Liver (tissue), 9 donors: Measurements from ENCODE around the gene WASF1. TPM values are rescaled to one million over a fixed set of nuclear protein-coding genes. Genes with fewer than 3 reads are reported as not detected.

ENCODE experiments used
- DNase-seq: peaks from one replicate; pipeline ENCODE4 v3.0.0-alpha.2; 2017; ENCODE audit warnings: low spot score
- H3K27ac ChIP-seq, 2 donors: one replicate each; pipeline ENCODE4 v1.7.0; 2013; ENCODE audit warnings: inconsistent platforms in 2 of 2, low read length in 2 of 2, control low read depth in 1 of 2, low read depth in 1 of 2, mild to moderate bottlenecking in 1 of 2
- H3K27me3 ChIP-seq, 4 donors: one replicate each; pipeline versions ENCODE4 v1.6.1 to v1.7.0; 2013; ENCODE audit warnings: low read length in 3 of 4, inconsistent platforms in 1 of 4, mild to moderate bottlenecking in 1 of 4, moderate library complexity in 1 of 4; ENCODE audit not compliant: control insufficient read depth in 4 of 4, insufficient read depth in 4 of 4
- H3K36me3 ChIP-seq, 4 donors: one replicate each; pipeline versions ENCODE4 v1.6.1 to v1.7.0; 2013; ENCODE audit warnings: low read length in 3 of 4, mild to moderate bottlenecking in 3 of 4, low read depth in 1 of 4, moderate library complexity in 1 of 4; ENCODE audit not compliant: control insufficient read depth in 4 of 4, insufficient read depth in 3 of 4
- H3K4me1 ChIP-seq, 4 donors: one replicate each; pipeline versions ENCODE4 v1.6.1 to v1.7.0; 2013; ENCODE audit warnings: low read length in 3 of 4, mild to moderate bottlenecking in 3 of 4, moderate library complexity in 1 of 4; ENCODE audit not compliant: control insufficient read depth in 4 of 4, insufficient read depth in 4 of 4
- H3K4me3 ChIP-seq, 3 donors: one replicate each; pipeline versions ENCODE4 v1.6.1 to v1.7.0; 2013; ENCODE audit warnings: low read length in 3 of 3, control low read depth in 1 of 3, low read depth in 1 of 3, mild to moderate bottlenecking in 1 of 3
- H3K9ac ChIP-seq, 2 donors: one replicate each; pipeline ENCODE4 v1.7.0; 2013; ENCODE audit warnings: low read length in 2 of 2, mild to moderate bottlenecking in 2 of 2, moderate library complexity in 2 of 2, control low read depth in 1 of 2, low read depth in 1 of 2
- H3K9me3 ChIP-seq, 4 donors: one replicate each; pipeline versions ENCODE4 v1.6.1 to v1.7.0; 2013; ENCODE audit warnings: low read length in 3 of 4; ENCODE audit not compliant: control insufficient read depth in 4 of 4
- EGR1 ChIP-seq, 2 donors: IDR thresholded peaks; 2 replicates each; pipeline ENCODE4 v1.6.1; 2016 to 2018; ENCODE audit warnings: antibody characterized with exemption in 2 of 2, low read depth in 2 of 2
- FOXA2 ChIP-seq: IDR thresholded peaks from 2 replicates; pipeline ENCODE4 v1.6.1; 2016; ENCODE audit warnings: antibody characterized with exemption
- GABPA ChIP-seq, 2 donors: IDR thresholded peaks in 1 of 2; conservative IDR thresholded peaks in 1 of 2; 2 replicates each; pipeline ENCODE4 v1.6.1; 2016; ENCODE audit warnings: antibody characterized with exemption in 2 of 2, mild to moderate bottlenecking in 1 of 2, moderate library complexity in 1 of 2
- HNF4G ChIP-seq: IDR thresholded peaks from 2 replicates; pipeline ENCODE4 v1.6.1; 2016; ENCODE audit warnings: antibody characterized with exemption
- JUND ChIP-seq, 2 donors: IDR thresholded peaks; 2 replicates each; pipeline ENCODE4 v1.6.1; 2016; ENCODE audit warnings: antibody characterized with exemption in 2 of 2
- MAX ChIP-seq: IDR thresholded peaks from 2 replicates; pipeline ENCODE4 v1.6.1; 2016; ENCODE audit warnings: antibody characterized with exemption
- NR2F2 ChIP-seq: IDR thresholded peaks from 2 replicates; pipeline ENCODE4 v1.6.1; 2016; ENCODE audit warnings: antibody characterized with exemption
- REST ChIP-seq: IDR thresholded peaks from 2 replicates; pipeline ENCODE4 v1.6.1; 2016; ENCODE audit warnings: antibody characterized with exemption, mild to moderate bottlenecking
- RXRA ChIP-seq, 2 donors: IDR thresholded peaks; 2 replicates each; pipeline ENCODE4 v1.6.1; 2017 to 2018; ENCODE audit warnings: antibody characterized with exemption in 2 of 2, mild to moderate bottlenecking in 1 of 2
- SP1 ChIP-seq: IDR thresholded peaks from 2 replicates; pipeline ENCODE4 v1.6.1; 2018; ENCODE audit warnings: antibody characterized with exemption, mild to moderate bottlenecking
- TAF1 ChIP-seq: conservative IDR thresholded peaks from 2 replicates; pipeline ENCODE4 v1.6.1; 2016; ENCODE audit warnings: antibody characterized with exemption, mild to moderate bottlenecking
- WGBS: extraction: QIAGEN DNeasy Blood & Tissue Kit; methylation state at CpG from one replicate; pipeline ENCODE4 v1.1.7; 2013; 5-methylcytosine and 5-hydroxymethylcytosine counted together
- polyA plus RNA-seq, 2 donors: library from polyadenylated mRNA; stranded (reverse) in 1 of 2; unstranded in 1 of 2; fragments of 200-250 nt in 1 of 2; fragments of >200 nt in 1 of 2; fragmentation: Nextera tagmentation in 1 of 2; extraction: Ambion mirVana in 1 of 2; gene quantifications; one replicate each; pipeline versions ENCODE4 v1.2.1 to v1.2.3, GENCODE V29; 2013 to 2015
- total RNA-seq, 2 donors: library from RNA; depleted of rRNA; stranded (reverse); fragments of >200 nt; gene quantifications; one replicate each; pipeline ENCODE4 v1.2.3, GENCODE V29; 2014
- TF ChIP-seq, protein P1 (sequence below): IDR thresholded peaks from 2 replicates; pipeline ENCODE4 v1.6.1; 2016; ENCODE audit warnings: antibody characterized with exemption
- TF ChIP-seq, protein P2 (sequence below): IDR thresholded peaks from 2 replicates; pipeline ENCODE4 v1.6.1; 2016; ENCODE audit warnings: antibody characterized with exemption
- TF ChIP-seq, protein P3 (sequence below): fragments of 150-350 bp; IDR thresholded peaks from 2 replicates; pipeline ENCODE4 v1.5.1; 2017; ENCODE audit warnings: improper control_type of control experiment, low read depth, low read length; ENCODE audit not compliant: missing input control
- donor health status: healthy.
- donor health status: healthy.
- donor health status: healthy.
- donor health status: healthy.
- donor health status: healthy.

The WASF1 gene
- total and polyA plus RNA-seq, 4 donors: 3.2 to 5.5 (median 3.4) TPM

GRCh38 chr6:110068592-110068967, 110.9 kb downstream of the WASF1 start (continued):
- TF ChIP-seq REST (no peak), TAF1 (no peak), RXRA (IDR thresholded peaks at IDR 0.05) (no peak), SP1 (no peak), GABPA (IDR thresholded peaks at IDR 0.05 in 1 of 2, conservative IDR thresholded peaks at IDR 0.05 in 1 of 2) (no peak)
- TF ChIP-seq, protein P1, sequence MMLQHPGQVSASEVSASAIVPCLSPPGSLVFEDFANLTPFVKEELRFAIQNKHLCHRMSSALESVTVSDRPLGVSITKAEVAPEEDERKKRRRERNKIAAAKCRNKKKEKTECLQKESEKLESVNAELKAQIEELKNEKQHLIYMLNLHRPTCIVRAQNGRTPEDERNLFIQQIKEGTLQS: no peak

GRCh38 chr6:110067837-110068591, 111.5 kb downstream of the WASF1 start:
- H3K9ac ChIP-seq: no peak overlapping the region
- no peak for DNase-seq
- no peak for TF ChIP-seq TAF1
- TF ChIP-seq, protein P2, sequence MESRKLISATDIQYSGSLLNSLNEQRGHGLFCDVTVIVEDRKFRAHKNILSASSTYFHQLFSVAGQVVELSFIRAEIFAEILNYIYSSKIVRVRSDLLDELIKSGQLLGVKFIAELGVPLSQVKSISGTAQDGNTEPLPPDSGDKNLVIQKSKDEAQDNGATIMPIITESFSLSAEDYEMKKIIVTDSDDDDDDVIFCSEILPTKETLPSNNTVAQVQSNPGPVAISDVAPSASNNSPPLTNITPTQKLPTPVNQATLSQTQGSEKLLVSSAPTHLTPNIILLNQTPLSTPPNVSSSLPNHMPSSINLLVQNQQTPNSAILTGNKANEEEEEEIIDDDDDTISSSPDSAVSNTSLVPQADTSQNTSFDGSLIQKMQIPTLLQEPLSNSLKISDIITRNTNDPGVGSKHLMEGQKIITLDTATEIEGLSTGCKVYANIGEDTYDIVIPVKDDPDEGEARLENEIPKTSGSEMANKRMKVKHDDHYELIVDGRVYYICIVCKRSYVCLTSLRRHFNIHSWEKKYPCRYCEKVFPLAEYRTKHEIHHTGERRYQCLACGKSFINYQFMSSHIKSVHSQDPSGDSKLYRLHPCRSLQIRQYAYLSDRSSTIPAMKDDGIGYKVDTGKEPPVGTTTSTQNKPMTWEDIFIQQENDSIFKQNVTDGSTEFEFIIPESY: no peak
- TF ChIP-seq, protein P3, sequence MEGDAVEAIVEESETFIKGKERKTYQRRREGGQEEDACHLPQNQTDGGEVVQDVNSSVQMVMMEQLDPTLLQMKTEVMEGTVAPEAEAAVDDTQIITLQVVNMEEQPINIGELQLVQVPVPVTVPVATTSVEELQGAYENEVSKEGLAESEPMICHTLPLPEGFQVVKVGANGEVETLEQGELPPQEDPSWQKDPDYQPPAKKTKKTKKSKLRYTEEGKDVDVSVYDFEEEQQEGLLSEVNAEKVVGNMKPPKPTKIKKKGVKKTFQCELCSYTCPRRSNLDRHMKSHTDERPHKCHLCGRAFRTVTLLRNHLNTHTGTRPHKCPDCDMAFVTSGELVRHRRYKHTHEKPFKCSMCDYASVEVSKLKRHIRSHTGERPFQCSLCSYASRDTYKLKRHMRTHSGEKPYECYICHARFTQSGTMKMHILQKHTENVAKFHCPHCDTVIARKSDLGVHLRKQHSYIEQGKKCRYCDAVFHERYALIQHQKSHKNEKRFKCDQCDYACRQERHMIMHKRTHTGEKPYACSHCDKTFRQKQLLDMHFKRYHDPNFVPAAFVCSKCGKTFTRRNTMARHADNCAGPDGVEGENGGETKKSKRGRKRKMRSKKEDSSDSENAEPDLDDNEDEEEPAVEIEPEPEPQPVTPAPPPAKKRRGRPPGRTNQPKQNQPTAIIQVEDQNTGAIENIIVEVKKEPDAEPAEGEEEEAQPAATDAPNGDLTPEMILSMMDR: no peak
- TF ChIP-seq EGR1 (IDR thresholded peaks at IDR 0.05; ENCODE audit: low read depth in 2 of 2): no peak
- no peak for TF ChIP-seq JUND (IDR thresholded peaks at IDR 0.05)
- TF ChIP-seq NR2F2: no peak
- TF ChIP-seq GABPA (IDR thresholded peaks at IDR 0.05 in 1 of 2, conservative IDR thresholded peaks at IDR 0.05 in 1 of 2): no peak
- no peak for TF ChIP-seq FOXA2
- no peak for TF ChIP-seq HNF4G
- no peak for TF ChIP-seq RXRA (IDR thresholded peaks at IDR 0.05)
- TF ChIP-seq MAX: no peak
- WGBS: 76% methylated on average over 6 of the region's 6 CpGs
- H3K4me3 ChIP-seq: no peak overlapping the region
- no peak overlapping the region for H3K27ac ChIP-seq
- H3K27me3 ChIP-seq: no peaks in the 10 kb centered on the region
- H3K36me3 ChIP-seq: no peaks in the 10 kb centered on the region
- no peaks in the 10 kb centered on the region for H3K4me1 ChIP-seq
- no peaks in the 10 kb centered on the region for H3K9me3 ChIP-seq
